Measurements from ENCODE around the gene ITPK1.

ITPK1 gene

DNA sequence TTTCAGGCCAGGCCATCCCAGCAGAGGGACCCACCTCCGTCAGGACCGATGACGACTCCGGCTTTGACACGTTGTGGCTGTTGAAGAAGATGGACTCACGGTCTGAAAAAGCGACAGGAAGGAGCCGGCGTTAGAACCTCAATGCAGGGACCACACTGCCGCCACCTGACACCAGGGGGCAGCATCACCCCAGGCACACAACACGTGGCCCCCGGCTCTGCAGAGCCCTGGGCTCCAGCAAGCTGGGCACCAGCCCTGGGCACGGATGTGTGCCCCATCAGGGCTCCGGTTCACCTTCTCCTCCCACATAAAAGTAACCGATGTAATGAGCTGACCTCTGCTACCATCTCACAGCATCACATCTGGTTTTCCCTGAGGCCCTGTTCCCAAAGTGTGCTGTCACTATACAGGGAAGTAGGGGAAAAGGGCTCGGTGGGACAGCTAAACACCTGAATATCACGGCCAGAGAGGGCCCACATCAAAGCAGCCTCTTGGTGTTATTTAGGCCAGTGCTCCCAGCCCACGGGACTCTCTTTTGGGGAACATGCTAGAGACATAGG, 163.7 kb downstream of the ITPK1 start:
- peak; percentile 68 for DNase-seq (ENCODE audit: low read depth)

DNA sequence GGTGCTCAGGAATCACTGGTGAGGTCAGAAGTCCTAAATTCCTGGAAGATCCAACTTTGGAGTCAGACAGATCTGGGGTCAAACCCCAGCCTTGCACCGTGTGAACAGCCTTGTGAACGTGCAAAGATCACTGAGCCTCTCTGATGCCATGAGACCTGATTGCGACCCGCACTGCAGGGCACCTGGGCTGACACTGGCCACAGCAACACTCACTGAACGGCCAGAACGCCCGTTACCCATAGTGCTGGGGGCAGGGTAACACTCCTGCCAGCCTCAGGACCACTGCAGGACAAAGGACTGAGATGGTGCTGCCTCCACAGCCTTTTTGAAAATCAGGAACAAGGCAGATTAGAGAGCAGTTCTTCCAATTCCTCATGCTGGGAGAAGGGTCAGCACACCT, 164.5 kb downstream of the ITPK1 start:
- DNase-seq (ENCODE audit: low read depth) = no peak

DNA sequence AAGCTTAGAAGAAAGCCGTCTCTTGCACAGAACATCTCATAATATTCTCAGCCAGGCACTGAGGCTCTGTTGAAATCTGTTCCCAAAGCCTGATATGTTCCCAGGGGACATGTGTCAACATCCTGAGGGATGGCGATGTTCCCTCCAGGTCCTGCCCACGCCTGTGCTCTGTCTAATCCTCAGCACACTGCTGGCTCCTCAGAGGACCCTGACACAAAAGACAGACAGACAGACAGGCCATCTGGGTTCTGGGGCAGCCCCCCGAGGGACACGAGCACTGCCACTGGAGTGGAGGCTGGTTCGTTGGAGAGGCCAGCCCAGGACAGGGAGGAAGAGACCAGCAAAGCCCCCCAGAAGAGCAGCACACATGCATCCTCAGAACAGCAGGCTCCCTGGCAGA, 165.0 kb downstream of the ITPK1 start:
- DNase-seq (ENCODE audit: low read depth) = no peak

DNA sequence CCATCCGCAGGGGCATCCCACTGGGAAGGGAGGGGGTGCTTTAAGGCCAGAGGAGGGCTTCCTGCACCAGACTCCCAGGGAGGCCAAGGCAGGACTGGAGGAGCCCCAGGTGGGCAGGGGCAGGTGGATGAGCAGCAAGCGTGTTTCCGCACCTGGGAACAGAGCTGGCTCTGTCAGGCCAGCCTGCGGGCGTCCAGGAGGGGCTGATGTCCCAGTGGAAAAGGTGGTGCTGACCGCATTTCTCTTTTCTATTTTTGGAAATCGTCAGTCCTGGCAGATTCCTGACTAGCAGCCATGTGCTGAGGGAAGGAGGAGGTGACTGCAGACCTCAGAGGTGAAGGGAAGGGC, 165.6 kb downstream of the ITPK1 start:
- no peak for DNase-seq (ENCODE audit: low read depth)

DNA sequence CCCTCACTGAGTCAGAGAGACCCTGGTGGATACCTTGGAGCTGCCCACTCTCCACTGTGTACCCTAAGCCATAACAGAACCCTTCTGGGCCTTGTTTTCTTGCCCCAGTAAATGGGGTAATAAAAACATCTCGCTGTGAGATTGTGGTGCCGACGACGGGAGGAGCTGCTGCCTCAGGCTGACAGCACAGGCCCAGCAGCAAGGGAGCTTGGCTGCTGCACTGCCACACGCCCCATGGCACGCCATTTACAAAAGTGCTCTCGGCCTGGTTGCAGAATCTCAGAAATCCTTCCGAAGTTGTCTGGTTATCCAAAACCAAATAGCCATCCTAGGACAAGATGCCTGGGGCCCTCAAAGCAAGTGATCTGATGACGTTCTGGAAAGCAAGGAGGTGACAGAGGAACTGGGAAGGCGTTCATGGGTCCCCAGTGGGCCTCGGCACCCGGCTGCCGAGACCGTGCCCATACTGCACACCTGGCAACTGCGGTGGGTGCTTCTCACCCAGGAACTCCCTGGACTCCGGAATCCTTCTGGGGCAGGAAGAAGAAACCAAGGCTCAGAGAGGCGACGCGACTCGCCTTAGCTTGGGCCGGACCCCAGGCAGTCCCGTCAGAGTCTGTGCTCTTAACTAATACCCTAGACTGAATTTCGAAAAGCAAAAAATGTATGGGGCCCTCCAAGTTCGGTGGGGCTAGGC, 166.1 kb downstream of the ITPK1 start:
- no peak for DNase-seq (ENCODE audit: low read depth)

DNA sequence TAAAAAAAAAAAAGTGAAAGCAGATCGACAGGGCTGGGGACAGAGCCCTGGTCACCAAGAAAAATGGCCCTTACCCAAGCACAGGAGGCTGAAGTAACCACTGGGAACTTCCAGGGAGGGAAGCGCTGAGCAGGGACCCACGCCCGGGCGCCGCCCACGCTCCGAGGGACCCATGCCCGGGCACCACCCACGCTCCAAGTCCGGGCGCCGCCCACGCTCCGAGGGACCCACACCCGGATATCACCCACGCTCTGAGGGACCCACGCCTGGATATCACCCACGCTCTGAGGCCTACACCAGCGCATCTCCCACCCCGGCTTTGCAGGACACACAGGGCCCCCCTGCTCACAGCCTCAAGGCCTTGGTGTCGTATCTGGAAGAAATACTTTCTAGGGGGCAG, 167.1 kb downstream of the ITPK1 start:
- DNase-seq (ENCODE audit: low read depth) = no peak

DNA sequence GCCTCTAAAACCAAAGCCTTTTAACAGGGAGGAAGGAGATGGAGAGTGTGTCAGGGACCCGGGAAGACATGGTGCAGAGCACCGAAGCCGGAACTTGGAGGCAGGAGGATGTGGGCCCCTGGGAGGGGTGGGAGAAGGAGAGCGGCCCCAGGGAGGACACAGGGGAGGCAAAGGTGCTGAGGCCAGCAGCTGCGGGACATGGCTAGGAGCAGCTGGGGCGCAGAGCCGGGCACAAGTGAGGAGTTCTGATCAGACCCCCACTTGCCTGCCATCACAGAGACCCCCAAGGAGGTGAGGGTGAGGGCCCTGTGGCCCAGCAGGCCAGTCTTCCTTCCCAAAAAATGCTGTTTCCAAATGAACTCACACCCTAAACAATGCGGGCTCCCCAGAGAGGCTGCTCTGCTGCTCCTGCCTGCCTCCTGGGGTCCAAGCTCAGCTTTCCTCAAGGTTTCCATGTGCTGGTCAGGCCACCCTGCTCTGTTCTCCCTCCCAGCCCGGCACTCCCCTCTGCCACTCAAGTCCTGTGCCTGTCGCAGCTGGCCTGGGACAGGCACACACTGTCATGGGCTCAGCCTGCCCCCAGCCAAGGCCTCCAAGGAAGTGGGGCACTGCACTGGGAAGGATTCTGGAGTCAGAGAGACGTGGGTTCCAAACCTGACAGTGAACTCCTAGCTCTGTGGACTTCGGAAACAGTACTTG, 168.7 kb downstream of the ITPK1 start:
- DNase-seq (ENCODE audit: low read depth) = no peak

DNA sequence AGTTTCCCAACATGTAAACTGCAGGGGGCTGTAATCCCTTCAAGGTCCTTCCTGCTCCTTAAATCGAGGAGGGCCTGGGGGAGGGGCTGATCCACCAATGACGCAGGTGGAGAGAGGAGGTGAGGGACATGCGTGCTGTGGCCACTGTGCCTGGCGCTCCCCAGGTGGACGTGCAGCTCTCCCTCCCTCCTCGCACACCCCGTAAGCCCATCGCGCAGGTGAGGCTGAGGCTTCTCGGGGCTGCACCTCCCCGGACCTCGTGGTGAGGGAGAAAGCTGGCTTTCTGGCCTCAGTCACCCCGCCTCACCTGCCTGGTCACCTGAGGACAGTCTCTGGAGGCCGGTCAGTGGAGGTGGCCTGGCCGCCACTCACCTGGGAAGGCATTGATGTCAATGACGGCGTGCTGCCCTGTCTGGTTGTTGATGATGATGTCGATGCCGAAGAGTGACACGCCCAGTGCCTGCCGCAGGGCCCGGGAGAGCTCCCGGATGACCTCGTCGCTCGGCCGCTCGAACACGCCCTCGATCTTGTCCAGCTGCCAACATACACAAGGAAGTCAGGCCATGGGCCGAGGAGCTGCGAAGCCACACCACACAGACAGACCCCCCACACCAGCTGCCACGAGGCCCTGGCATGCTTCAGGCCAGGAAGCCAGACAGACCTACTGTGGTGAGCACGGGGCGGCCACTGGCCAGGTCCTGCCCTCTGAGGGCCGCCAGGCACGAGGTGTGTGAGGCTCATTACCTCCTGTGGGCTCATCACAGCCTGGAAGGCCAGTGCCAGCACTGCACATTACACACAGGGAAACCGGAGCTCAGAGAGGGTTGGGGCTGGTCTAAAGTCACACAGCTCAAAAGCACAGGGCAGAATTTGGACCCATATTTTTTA, 169.5 kb downstream of the ITPK1 start:
- DNase-seq (ENCODE audit: low read depth) = peak; percentile 71

DNA sequence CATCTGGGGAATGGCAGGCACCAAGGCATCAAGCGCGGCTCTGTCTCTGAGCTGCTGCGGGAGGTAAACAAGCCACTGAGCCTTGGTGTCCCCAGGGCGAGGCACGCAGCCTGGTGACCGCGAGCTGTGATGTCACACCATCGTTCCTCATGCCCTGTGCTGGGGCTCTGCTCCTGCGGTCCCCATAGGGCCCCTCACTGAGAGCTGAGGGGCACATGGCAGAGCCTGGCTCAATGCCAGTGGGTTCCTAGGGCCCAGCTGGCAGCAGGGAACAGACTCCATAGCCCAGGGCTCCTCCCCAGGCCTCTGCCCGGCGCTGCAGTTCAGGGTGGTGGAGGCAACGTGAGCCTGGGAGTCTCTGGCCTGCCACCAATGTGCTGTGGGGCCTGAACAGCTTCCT, 170.2 kb downstream of the ITPK1 start:
- DNase-seq (ENCODE audit: low read depth) = no peak

DNA sequence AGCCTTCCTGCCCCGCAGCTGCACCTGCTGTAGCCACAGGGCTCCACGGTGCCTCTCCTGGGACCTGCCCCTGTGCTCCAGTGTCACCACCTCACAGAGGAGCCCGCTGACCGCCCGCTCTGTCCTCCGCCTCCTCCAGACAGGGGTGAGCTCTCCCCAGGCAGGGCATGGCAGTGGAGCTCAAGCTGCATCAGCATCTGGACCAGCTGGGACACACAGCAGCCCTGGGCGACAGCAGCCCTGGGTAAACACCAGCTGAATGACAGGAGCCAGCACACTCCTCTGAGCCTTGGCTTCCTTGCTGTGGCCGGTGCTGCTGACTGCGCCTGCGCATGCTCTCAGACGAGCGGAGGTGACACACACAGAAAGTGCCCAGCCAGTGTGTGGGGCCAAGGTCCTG, 170.7 kb downstream of the ITPK1 start:
- no peak for DNase-seq (ENCODE audit: low read depth)

DNA sequence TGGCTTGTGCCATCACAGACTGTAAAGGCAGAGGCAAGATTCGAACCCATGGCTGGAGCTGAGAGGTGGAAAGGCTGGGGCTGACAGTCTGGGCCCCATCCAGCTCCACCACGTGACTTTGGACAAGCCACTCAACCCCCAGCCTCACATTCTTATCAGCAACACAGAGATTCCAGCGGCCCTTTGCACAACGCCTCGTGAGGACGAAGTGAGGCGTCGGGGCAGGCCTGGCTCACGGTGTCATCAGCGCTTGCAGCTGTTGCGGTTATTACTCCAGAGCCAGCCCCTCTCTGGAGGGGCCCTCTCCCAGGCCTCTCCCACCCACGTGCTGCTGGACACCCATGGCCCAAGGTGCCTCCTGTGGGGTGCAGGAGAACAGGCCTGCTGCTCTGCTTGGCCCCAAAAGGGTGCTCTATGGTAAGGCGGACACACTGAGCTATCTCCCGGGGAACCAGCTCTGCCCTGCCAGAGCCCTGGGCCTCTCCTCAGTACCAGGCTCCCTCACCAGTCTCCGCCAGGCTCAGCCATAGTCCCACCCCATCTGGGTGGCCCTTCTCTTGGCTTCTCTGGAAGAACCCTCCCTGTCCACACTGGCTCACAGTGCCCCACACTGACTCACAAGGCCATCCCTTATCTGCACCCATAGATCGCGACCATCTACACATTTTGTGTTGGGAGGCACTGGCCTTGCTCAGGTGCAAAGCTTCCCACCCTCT, 171.7 kb downstream of the ITPK1 start:
- no peak for DNase-seq (ENCODE audit: low read depth)

DNA sequence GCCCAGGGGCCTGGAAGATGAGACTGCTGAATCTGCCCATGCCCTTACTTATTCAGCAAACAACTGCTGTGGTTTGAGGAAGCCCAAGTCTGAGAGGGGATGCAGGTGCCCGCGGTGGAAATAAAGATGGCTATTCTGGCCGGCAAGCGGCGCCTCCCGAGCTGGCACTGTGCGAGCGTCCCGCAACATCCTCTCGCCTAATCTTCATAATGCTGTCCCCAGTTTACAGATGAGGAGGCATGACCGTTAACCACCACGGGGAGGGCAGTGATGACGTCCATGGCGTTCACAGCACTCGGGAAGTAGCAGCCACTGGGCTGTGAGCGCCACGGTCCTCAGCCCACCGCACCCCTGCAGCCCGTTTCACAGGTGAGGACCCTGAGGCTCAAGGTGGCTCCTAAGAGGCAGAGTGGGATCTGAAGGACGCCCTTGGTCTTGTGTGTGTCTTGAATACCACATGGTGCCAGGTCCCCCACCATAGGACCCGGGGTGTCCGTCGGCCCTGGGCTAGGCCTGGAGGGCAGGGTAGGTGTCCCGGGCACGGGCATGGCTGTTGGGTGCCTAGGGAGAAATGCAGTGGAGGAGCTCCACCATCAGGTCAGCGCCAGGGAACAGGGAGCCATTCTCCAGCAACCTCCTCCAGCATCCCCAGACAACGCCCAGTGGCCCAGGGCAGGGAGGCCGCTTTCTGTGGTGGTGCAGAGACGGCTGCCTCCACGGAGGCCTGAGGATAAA, 172.6 kb downstream of the ITPK1 start:
- DNase-seq (ENCODE audit: low read depth) = no peak

DNA sequence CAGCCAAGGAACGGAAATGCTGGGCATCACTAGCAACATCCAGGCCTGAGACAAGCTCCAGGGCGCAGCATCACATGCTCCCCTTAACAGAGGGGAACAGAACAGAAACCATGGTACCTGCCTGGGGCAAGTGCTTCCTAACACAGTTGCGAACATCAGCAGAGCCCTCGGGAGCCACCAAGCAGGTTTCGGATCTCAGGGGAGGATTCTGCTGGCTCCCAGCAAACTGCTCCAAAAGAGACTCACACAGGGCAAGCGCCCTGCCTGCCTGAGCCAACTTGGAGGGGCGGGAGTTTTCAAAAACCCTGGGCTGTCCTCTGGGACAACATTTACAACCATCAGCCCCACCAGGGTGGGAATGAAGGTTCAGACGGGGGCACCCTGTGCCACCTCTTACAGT, 173.1 kb downstream of the ITPK1 start:
- DNase-seq (ENCODE audit: low read depth) = no peak

DNA sequence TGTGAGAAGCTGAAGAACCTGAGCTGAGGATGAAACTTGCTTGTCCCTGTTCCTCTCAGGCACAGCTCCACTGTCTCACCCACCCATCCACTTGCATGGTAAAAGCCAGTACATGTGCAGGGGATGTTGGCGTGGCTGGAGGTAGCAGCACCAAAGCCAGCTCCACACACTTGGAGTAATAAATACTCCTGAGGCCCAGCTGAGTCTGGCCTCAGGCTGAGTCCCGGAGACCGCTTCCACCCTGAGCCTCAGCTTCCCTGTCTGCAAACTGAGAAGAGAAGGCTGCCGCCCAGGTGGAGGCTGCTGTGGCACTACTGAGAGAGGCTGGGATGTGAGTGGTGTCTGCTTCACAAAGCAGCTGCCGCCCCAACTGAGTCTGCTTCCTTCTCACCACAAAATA, 173.6 kb downstream of the ITPK1 start:
- no peak for DNase-seq (ENCODE audit: low read depth)

DNA sequence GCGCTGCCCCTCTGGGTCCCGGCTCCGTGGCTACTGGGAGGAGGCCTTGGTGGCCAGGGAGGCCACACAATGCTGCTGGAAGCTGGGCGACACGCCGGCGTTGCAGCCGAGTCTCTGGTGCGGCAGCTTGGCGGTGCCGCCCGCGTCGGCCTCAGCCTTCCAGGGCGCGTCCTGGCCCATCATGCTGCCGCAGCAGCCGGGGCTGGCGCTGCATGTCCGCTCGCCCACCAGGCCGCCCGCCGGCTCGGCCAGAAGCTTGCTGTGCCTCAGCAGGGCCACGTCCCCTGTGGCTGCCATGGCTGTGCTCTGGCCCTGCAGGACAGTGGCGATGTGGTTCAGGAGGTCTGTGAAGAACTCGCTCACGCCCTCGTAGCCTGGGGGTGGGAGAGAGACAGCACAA, 174.2 kb downstream of the ITPK1 start:
- no peak for DNase-seq (ENCODE audit: low read depth)

DNA sequence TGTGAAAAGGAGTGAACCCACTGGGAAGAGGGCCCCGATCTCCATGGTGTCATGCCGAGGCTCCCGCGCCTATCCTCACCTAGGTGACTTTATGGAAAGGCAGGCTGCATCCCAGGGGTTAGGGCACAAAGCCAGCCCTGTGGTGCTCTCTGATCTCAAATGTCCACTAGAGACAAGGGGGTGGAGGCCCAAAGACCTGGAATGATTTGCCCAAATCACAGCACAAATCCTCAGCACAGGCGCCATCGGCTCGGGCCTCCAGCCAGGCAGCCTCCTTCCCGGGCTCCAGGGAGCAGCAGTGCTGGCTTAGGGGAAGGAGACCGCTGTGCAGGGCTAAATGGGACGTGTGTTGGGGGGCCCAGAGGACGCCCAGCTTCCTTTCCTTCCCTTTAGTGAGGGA, 175.2 kb downstream of the ITPK1 start:
- DNase-seq (ENCODE audit: low read depth) = no peak

DNA sequence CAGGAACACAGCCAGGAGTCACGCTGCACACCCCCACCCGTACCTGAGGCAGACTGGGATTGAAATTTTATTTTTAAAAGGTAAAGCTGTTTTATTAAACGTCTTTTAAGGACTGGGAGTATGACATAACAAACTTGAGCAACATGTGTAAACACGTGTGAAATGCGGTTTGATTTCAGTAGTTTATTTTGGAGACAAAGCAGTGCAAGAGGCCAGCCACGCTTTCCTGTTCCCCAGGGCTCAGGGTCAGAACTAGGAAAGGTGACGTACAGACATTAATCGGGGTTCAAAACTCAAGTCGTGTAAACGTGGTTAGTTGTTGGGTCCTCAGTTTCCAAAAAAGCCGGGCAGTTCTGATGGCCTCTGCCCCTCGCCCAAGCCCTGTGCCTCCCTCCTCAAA, 176.0 kb downstream of the ITPK1 start:
- no peak for DNase-seq (ENCODE audit: low read depth)

DNA sequence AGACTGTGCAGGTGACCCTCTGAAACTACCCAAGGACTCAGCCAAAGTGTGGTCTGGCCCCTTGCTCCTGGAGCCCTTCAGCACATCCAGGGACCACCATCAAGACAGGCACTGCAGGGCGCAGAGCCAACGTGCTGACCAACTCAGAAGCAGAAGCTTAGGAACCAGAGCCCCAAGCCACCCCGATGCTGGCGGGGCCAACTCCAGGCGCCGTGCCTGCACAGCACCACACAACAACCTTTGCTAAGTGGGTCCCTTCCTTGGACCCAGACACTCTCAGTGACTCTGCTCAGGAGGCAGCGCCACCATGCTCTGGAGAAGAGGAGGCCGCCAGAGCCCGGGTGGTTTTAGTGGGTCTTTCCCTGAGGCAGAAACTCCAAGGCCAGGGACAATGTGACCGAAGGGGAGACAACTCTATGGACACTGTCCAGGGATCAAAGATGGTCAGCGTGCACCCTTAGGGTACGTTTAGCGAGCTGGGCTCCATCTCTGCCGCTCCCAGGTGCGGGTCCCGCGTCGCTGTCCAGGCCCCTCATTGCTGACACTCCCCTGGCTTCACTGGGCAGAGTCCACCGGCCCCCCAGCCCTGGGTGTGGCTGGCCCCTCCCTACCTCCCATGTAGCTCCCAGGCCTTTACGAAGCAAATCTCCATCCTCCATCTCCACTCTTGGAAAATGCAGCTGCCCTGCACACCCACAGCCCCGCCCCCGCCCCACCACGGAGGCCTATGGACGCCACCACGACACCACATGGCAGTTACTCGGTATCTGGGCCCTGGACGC, 176.6 kb downstream of the ITPK1 start:
- no peak for DNase-seq (ENCODE audit: low read depth)

DNA sequence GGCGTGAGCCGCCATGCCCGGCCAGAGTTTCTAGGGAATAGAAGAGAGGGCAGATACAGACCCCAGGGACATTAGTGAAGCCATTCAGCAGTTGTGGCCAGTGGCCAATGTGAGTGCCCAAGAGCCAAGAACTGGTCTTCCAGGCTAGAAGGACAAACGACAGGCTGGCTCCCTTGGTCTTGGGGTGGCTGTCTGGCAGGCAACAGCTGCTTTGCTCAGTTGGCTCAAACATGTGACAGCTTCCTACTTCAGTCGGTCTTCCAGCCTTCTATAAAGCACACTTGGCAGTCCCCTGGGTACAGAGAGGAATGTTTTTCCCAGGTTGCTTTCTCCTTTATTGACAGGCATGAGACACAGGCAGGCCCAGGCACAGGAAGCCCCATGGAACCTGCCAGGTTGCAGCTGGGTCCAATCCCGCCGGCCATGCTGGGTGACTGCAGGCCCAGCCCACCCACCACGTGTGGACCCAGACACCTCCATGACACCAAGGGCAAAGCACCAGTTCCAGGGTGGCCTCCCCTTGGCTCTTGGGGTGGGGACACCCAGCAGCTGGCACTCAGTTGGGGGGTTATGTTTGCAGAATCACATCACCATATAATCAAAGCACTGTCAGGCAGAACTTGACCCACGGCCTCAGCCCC, 177.4 kb downstream of the ITPK1 start:
- DNase-seq (ENCODE audit: low read depth) = no peak

All from EH (cell line).